Measurements from ENCODE around the gene L3MBTL1. TPM values are rescaled to one million over a fixed set of nuclear protein-coding genes. Genes with fewer than 3 reads are reported as not detected.

Gene L3MBTL1
- polyA plus RNA-seq, 3 donors = 0.31 to 9.0 (median 0.36) TPM

- H3K9me3 ChIP-seq (replicated peaks in 1 of 2; ENCODE audit: control insufficient read depth in 1 of 2, insufficient read depth in 1 of 2, low read length in 2 of 2) = no peaks in the 10 kb centered on the region
- no peaks in the 10 kb centered on the region for H3K27me3 ChIP-seq (ENCODE audit: control insufficient read depth in 2 of 2, insufficient read depth in 2 of 2, low read length in 2 of 2)
- H3K27ac ChIP-seq (ENCODE audit: low read depth in 1 of 2, low read length in 2 of 2) = no peak overlapping the region
- H3K4me3 ChIP-seq (replicated peaks in 1 of 3; ENCODE audit: low read depth in 2 of 3, low read length in 3 of 3) = no peak overlapping the region
- DNase-seq = no peak
- Mint-ChIP-seq H3K4me3 (no peak overlapping the region), H3K27ac (no peak overlapping the region), H3K27me3 (ENCODE audit: low read depth in 3 of 3) (peaks cover 0 to 5% (median 0%) of the 10 kb centered on the region in 3 donors), H3K36me3 (peaks cover 2 to 4% of the 10 kb centered on the region in 2 donors), H3K9me3 (peaks cover 0 to 12% (median 7%) of the 10 kb centered on the region in 7 donors), H3K4me1 (peaks cover 1% of the 10 kb centered on the region)
- H3K4me2 ChIP-seq (replicated peaks; ENCODE audit: extremely low read depth, low read length, poor library complexity, severe bottlenecking) = no peak overlapping the region
- H3K79me2 ChIP-seq (ENCODE audit: insufficient read depth, low read length) = no peaks in the 10 kb centered on the region
- no peak for TF ChIP-seq CTCF (IDR thresholded peaks at IDR 0.05)
- no peak overlapping the region for H3K9ac ChIP-seq (ENCODE audit: insufficient read depth, low read length, poor library complexity, severe bottlenecking)
- intact Hi-C loops (cut with micrococcal nuclease) = no loop called here
- H4K20me1 ChIP-seq (ENCODE audit: insufficient read depth, low read length) = no peaks in the 10 kb centered on the region
- no peak overlapping the region for H2AFZ ChIP-seq (ENCODE audit: insufficient read depth, low read depth, low read length, poor library complexity, severe bottlenecking)
- H3K4me1 ChIP-seq (ENCODE audit: control insufficient read depth in 1 of 2, insufficient read depth in 2 of 2, low read length in 2 of 2) = no peaks in the 10 kb centered on the region
- peaks cover 0 to 2% of the 10 kb centered on the region in 2 donors for H3K36me3 ChIP-seq (replicated peaks in 1 of 2; ENCODE audit: control insufficient read depth in 1 of 2, insufficient read depth in 2 of 2, low read length in 2 of 2)
- WGBS (ENCODE audit: insufficient coverage) = 100% methylated on average over 2 of the region's 4 CpGs
These were observed 38.5 kb downstream of the L3MBTL1 start for GRCh38 chr20:43545837-43546578.

- no peak overlapping the region for H3K4me2 ChIP-seq (replicated peaks; ENCODE audit: extremely low read depth, low read length, poor library complexity, severe bottlenecking)
- Mint-ChIP-seq H3K27ac (no peak overlapping the region), H3K27me3 (ENCODE audit: low read depth in 3 of 3) (peaks cover 0 to 5% (median 0%) of the 10 kb centered on the region in 3 donors), H3K9me3 (peaks cover 0 to 12% (median 7%) of the 10 kb centered on the region in 7 donors), H3K36me3 (peaks cover 2 to 4% of the 10 kb centered on the region in 2 donors), H3K4me3 (no peak overlapping the region), H3K4me1 (peaks cover 1% of the 10 kb centered on the region)
- H3K79me2 ChIP-seq (ENCODE audit: insufficient read depth, low read length) = no peaks in the 10 kb centered on the region
- H3K9me3 ChIP-seq (replicated peaks in 1 of 2; ENCODE audit: control insufficient read depth in 1 of 2, insufficient read depth in 1 of 2, low read length in 2 of 2) = no peaks in the 10 kb centered on the region
- TF ChIP-seq CTCF (IDR thresholded peaks at IDR 0.05) = no peak
- intact Hi-C loops (cut with micrococcal nuclease) = no loop called here
- no peak for DNase-seq
- WGBS (ENCODE audit: insufficient coverage) = 93% methylated on average over 2 of the region's 5 CpGs
- H3K4me3 ChIP-seq (replicated peaks in 1 of 3; ENCODE audit: low read depth in 2 of 3, low read length in 3 of 3) = no peak overlapping the region
- no peak overlapping the region for H2AFZ ChIP-seq (ENCODE audit: insufficient read depth, low read depth, low read length, poor library complexity, severe bottlenecking)
- H3K9ac ChIP-seq (ENCODE audit: insufficient read depth, low read length, poor library complexity, severe bottlenecking) = no peak overlapping the region
- H3K27ac ChIP-seq (ENCODE audit: low read depth in 1 of 2, low read length in 2 of 2) = no peak overlapping the region
- H3K27me3 ChIP-seq (ENCODE audit: control insufficient read depth in 2 of 2, insufficient read depth in 2 of 2, low read length in 2 of 2) = no peaks in the 10 kb centered on the region
- no peaks in the 10 kb centered on the region for H3K36me3 ChIP-seq (replicated peaks in 1 of 2; ENCODE audit: control insufficient read depth in 1 of 2, insufficient read depth in 2 of 2, low read length in 2 of 2)
- no peaks in the 10 kb centered on the region for H4K20me1 ChIP-seq (ENCODE audit: insufficient read depth, low read length)
- H3K4me1 ChIP-seq (ENCODE audit: control insufficient read depth in 1 of 2, insufficient read depth in 2 of 2, low read length in 2 of 2) = no peaks in the 10 kb centered on the region
These were observed 40.9 kb downstream of the L3MBTL1 start for GRCh38 chr20:43548273-43548880.
